ENCODE measurements around the gene PEX11G. TPM values are rescaled to one million over a fixed set of nuclear protein-coding genes. Genes with fewer than 3 reads are reported as not detected.

PEX11G gene
- polyA plus RNA-seq (ENCODE audit: insufficient read length) = 4.3 TPM
- long read RNA-seq, donor 1, partial matches to known transcripts = 0 of 3 reads
- long read RNA-seq, donor 1, other reads (novel, unspliced or antisense) = 0 of 3 reads
- long read RNA-seq, donor 2, partial matches to known transcripts = 46 of 48 reads
- long read RNA-seq, donor 2, other reads (novel, unspliced or antisense) = 0 of 48 reads
- long read RNA-seq, donor 3, partial matches to known transcripts = 0 of 5 reads
- long read RNA-seq, donor 3, other reads (novel, unspliced or antisense) = 0 of 5 reads
- long read RNA-seq, donor 4, partial matches to known transcripts = 0 of 2 reads
- long read RNA-seq, donor 4, other reads (novel, unspliced or antisense) = 0 of 2 reads
- long read RNA-seq, donor 5, transcript PEX11G-201 (5 exons, 1,062 nt) = major isoform, 7 of 12 reads
- long read RNA-seq, donor 5, partial matches to known transcripts = 0 of 12 reads
- long read RNA-seq, donor 5, other reads (novel, unspliced or antisense) = 5 of 12 reads
- long read RNA-seq, donor 6, partial matches to known transcripts = 0 of 4 reads
- long read RNA-seq, donor 6, other reads (novel, unspliced or antisense) = 0 of 4 reads
- long read RNA-seq, donor 7, transcript PEX11G-201 (5 exons, 1,062 nt) = major isoform, 7 of 7 reads
- long read RNA-seq, donor 7, partial matches to known transcripts = 0 of 7 reads
- long read RNA-seq, donor 7, other reads (novel, unspliced or antisense) = 0 of 7 reads
- long read RNA-seq, donor 8, partial matches to known transcripts = 0 of 1 reads
- long read RNA-seq, donor 8, other reads (novel, unspliced or antisense) = 0 of 1 reads

DNA sequence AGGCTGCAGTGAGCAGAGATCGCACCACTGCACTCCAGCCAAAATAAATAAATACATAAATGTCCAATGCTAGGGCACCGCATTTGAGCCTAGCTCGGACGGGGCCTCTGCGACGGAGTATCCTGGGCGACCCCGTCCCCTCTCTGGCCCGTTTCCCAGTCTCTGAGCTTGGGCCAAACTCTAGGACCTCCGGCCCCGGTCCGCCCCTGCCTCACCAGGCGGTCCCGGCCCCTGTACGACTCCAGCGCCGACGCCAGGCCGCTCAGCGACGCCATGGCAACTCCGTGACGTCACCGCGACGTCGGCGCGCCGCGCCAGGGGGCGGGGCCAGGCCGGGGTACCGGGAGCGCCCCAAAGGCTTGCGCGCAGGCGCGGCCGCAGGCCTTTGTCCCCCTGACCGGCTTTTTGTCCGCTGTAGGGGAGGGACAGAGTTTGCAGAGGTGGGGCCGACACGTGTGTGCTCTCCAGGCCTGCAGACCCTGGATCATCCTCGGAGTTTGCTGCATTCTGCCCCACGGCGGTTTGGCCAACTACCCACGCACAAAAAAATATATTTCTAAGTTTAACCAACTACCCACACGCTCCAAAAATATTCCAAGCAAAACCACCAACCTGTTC lies at the start of gene PEX11G:
Gene PEX11G, minus strand, starts transcription at position 300 of the 618 bp plus-strand sequence. Its CDS starts 25 bp downstream, at position 275.
- peak; percentile 90 for DNase-seq

DNA sequence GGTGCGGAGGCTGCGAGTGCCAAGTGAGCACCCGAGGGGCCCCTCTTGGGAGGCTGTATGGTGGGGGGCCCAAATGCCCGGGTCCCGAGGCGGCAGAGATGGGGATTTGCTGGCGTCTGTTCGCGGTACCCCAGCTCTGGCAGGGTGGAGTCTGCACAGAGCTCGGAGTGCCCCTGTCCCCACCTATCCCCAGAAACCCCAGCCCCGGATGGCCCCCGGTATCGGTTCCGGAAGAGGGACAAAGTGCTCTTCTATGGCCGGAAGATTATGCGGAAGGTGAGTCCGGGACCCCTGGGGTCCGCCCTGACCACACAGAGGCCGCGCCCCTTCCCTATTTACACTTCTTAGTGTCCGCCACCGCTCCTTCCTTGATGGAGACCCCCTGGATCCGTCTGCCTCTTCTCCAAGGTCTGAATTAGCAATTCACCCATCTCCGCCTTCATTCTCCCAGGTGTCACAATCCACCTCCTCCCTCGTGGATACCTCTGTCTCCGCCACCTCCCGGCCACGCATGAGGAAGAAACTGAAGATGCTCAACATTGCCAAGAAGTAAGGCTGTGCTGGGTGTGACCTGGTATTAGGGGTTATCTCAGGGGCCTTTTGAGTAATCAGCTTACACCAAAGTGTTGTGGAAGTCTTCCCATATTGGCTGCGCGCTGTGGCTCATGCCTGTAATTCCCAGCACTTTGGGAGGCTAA lies 47.3 kb upstream of the PEX11G start:
- no peak for DNase-seq

DNA sequence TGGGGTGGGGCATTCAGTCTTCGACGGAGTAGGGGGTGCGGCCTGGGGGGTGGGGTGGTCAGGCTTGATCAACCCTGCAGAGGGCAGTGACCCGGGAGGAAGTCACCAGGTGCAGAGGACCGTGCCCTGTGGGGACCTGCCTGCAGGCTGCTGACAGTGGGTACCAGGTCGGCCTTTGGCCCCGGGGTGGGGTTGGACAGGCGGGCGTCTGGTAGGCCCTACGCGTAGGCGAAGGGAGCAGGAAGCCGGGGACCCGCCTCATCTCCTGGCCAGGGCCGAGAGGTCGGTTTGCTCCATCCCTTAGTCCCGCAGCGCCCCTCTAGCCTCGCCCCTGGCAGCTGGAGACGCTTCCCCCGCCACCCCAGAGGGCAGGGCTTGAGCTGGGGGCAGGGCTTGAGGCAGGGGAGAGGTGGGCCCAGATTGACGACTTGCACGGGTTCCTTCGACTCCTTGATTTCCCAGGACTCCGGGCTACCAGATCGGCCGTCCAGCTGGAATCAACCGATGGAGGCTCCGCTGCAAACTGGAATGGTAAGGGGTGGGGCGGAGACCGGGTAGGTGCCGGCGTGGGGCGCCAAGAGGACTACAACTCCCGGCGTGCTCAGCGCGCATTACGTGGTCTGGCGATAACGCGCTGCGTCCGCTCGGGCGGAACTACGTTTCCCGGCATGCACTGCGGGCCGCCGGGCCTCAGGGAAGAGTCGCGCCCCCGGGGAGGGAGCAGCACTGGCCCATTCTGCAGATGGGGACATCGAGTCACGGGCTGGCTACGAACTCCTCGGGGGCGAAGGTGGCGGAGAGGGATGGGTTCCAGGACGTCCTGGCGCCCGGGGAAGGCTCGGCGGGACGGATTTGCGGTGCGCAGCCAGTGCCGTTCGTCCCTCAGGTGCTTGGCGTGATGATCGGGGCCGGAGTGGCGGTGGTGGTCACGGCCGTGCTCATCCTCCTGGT lies 46.5 kb upstream of the PEX11G start, which contains the start of gene PNPLA6:
Gene PNPLA6, plus strand, starts transcription at position 671 of the 951 bp plus-strand sequence. Its CDS starts 72 bp downstream, at position 743.
- DNase-seq = peak; percentile 94

DNA sequence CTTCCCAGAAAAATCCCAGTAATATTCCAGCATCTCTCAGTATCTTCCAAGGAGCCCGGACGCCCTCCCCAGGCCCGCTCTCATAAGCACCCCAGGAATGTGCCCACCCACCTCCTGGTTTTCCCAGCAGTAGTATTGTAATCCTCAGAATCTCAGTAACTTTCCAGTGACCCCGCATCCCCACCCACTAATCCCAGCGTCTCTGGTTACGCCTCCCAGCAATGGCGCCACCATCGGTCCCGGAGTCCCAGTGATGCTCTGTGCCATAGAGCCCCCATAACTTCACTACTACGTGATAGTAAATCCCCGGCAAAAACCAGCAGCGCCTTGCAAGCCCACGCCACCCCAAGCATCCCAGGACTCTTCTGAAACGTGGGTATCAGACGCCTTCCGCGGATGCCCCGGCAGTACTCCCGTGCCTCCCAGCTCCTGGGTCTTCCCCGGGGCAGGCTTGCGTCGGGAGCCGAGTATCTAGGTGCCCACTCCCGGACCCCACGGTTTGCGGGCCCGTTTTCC lies 45.8 kb upstream of the PEX11G start:
- peak; percentile 71 for DNase-seq

DNA sequence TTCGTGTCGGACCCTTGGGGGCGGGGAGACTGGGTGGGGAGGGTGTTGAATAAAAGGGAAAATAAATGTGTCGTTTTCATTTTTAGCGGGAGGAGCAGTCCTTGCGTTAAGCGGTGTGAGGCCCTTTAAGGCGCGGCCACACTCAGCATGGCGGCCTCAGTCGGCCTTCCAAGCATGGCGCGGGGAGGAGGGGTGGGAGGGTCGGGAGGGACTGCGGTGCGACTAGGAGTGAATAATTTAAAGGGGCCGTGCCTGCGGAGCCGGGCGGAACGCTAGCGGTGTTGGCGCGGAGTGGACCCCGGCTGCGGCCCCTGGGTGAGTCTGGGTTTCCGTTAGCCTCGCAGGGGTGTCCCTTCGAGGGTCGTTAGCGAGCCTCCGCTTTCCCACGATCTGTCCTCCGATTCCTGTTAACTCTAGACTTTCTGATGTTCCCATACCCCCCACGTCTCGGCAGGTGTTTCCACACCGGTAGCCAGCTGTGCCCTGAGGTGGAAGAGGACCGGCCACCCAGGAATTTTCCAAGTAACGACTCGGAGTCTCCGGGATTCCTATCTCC lies 45.2 kb upstream of the PEX11G start:
- peak; percentile 92 for DNase-seq

DNA sequence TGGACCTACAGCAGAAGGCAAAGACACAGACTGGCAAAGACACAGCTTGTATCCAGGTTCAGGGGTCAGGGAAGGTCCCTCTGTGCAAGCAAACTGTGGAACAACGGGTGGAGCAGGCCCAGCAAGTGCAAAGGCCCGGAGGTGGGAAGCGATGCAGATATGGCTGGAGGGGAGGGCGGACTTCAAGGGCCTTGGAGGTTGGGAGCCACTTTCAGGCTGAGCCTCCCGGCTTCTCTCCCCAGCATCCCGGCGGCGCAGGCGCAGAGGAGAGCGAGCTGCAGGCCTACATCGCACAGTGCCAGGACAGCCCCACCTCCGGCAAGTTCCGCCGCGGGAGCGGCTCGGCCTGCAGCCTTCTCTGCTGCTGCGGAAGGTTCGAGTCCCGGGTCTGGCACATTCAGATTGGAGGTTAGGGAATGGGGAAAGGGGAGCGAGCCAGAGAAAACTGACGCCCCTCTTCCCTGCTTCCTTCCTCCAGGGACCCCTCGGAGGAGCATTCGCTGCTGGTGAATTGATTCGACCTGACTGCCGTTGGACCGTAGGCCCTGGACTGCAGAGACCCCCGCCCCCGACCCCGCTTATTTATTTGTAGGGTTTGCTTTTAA lies 44.5 kb upstream of the PEX11G start:
- DNase-seq = no peak

DNA sequence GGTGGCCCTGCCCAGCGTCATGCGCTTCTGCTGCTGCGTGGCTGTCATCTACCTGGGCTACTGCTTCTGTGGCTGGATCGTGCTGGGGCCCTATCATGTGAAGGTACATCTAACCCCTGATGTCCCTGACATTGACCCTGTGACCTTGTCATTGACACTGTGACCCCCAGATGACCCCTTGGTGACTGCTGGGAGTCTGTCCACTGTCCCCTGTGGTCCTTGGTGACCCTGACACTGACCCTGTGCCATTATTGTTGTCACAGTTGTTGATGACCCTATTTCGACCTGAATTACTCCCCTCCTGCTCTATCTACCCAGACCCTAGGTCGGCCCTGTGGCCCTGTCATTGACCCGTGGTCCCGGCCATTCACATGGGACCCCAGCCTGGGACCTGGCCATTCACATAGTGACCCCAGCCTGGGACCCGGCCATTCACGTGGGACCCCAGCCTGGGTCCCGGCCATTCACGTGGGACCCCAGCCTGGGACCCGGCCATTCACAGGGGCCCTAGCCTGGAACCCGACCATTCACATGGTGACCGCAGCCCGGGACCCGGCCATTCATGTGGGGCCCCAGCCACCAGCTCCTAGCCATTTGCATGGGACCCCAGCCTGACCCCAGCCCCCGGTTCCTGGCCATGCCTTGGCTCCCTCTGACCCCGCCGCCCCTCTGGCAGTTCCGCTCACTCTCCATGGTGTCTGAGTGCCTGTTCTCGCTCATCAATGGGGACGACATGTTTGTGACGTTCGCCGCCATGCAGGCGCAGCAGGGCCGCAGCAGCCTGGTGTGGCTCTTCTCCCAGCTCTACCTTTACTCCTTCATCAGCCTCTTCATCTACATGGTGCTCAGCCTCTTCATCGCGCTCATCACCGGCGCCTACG lies 41.0 kb upstream of the PEX11G start:
- DNase-seq = no peak

DNA sequence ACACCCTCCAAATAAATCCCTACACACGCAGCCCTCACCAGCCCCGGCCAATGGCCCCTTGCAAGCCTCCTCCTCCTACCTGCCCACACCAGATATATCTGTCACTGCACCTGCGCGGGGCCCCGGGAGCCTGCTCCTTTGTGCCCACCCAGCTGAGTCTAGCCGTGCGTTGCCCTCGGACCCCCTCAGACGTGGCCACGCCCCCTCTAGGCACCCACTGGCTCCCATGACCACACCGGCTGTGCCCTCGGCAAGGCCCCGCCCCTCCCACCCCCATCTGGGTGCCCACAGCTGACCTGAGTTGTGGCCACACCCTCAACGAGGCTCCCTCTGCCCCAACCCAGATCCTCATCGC lies 40.4 kb upstream of the PEX11G start:
- no peak for DNase-seq

DNA sequence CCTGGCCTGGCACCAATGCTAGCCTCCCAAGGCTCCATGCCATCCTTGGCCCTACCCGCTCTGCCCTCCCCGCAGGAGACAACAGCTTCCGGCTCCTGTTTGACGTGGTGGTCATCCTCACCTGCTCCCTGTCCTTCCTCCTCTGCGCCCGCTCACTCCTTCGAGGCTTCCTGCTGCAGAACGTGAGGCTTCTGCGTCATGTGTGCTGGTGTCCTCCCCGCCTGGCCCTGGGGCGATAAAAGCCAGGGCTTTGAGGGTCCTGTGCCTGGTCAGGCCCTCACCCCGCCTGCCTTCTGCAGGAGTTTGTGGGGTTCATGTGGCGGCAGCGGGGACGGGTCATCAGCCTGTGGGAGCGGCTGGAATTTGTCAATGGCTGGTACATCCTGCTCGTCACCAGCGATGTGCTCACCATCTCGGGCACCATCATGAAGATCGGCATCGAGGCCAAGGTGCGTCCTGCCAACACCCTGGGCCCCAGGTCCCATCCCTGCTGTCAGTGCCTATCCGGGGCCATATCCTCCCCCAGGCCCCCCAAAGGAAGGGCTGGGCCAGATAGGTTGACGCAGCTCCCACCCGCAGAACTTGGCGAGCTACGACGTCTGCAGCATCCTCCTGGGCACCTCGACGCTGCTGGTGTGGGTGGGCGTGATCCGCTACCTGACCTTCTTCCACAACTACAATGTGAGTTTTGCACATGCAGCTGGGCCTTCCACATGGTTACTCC lies 39.8 kb upstream of the PEX11G start:
- no peak for DNase-seq

DNA sequence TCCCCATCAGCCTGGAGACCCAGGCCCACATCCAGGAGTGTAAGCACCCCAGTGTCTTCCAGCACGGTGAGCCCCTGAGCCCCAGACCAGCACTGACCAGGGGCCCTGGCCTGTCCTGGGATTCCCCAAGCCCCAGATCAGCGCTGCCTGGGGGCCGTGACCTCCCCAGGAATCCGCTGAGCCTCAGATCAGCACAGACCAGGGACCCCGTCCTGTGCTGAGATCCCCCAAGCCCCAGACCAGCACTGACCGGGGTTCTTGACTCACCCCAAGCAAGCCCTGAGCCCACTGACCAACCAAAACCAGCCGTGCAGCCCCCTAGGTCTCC lies 39.3 kb upstream of the PEX11G start:
- no peak for DNase-seq

DNA sequence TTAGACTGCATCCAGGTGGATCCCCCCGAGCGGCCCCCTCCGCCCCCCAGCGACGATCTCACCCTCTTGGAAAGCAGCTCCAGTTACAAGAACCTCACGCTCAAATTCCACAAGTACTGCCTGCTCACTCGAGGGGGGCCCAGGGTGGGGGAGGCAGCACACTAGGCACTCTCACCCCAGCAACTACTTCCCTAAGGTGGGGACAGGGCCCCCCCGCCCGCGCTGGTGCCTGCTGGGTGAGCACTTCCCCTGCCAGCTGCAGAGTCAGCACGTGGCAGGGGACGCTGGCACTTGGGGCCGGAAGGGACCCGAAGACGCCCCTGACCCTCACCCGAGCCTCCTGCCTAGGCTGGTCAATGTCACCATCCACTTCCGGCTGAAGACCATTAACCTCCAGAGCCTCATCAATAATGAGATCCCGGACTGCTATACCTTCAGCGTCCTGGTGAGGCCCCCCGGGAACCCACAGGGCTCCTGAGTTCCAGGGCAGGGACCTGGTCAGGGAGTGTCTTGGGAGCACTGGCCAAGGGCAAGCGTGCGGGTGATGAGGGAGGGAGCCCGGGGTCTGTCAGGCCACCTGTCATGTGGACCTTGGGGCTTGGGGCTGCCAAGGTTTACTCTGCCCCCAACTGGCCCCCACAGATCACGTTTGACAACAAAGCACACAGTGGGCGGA lies 38.8 kb upstream of the PEX11G start:
- no peak for DNase-seq

DNA sequence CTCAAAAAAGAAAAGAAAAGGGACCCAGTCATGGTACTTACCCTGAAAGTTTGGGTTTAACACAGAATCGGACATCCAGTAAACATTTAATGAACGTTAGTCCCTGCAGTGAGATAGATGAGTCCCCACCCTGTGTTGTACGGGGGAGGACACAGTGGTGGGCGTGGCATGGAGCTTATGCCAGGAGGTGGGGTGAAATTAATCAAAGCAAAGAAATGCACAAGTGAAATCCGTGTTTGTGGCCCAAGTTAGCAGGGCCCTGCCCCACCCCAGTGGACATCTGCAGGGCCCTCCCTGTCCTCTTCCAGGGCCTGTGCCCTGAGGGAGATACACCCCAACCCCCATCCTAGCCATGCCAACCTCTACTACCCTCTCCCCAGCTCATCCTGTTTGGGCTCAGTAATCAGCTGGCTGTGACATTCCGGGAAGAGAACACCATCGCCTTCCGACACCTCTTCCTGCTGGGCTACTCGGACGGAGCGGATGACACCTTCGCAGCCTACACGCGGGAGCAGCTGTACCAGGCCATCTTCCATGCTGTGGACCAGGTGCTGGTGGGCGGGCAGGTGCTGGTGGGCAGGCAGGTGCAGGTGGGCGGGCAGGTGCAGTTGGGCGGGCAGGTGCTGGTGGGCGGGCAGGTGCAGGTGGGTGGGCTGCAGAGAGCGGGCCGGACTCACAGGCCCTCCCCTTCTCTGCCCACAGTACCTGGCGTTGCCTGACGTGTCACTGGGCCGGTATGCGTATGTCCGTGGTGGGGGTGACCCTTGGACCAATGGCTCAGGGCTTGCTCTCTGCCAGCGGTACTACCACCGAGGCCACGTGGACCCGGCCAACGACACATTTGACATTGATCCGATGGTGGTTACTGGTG lies 37.5 kb upstream of the PEX11G start:
- no peak for DNase-seq

DNA sequence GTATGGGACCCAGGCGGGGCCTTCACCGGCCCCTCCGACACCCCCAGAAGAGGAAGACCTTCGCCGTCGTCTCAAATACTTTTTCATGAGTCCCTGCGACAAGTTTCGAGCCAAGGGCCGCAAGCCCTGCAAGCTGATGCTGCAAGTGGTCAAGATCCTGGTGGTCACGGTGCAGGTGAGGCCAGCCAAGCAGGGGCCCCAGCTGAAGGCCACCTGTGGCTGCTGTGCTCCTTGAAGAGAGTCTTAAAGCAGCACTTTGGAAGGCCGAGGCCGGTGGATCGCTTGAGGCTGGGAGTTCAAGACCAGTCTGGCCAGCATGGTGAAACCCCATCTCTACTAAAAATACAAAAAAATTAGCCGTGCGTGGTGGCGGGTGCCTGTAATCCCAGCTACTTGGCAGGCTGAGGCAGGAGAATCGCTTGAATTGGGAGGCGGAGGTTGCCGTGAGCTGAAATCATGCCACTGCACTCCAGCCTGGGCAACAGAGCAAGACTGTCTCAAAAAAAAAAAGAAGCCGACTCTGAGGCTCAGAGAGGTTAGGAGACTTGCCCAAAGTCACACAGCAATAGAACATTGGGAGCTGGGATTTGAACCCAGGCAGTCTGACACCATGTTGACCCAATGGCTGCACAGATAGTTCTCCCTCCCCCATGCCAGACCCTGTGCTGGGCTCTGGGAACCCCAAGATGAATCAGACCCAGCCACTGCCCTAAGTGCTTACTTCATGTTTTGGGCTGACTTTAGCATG lies 36.3 kb upstream of the PEX11G start:
- no peak for DNase-seq

DNA sequence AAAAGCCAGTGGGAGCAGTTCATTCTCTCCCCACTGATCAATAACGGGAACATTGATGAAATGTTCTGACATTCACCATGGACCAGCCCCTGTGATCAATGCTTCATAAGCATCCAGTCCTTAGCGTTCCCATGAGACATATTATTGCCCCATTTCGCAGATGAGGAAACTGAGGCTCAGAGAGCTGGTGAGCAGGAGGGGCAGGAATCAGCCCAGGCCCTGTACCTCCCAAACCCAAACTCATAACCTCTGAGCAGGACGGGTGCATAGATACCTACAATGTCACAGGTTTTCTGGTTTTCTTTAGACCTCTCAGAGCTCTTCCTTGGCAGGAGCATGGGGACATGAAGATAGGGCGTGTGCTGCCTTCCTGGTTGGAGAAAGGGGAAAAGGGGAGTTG lies 35.7 kb upstream of the PEX11G start:
- no peak for DNase-seq

DNA sequence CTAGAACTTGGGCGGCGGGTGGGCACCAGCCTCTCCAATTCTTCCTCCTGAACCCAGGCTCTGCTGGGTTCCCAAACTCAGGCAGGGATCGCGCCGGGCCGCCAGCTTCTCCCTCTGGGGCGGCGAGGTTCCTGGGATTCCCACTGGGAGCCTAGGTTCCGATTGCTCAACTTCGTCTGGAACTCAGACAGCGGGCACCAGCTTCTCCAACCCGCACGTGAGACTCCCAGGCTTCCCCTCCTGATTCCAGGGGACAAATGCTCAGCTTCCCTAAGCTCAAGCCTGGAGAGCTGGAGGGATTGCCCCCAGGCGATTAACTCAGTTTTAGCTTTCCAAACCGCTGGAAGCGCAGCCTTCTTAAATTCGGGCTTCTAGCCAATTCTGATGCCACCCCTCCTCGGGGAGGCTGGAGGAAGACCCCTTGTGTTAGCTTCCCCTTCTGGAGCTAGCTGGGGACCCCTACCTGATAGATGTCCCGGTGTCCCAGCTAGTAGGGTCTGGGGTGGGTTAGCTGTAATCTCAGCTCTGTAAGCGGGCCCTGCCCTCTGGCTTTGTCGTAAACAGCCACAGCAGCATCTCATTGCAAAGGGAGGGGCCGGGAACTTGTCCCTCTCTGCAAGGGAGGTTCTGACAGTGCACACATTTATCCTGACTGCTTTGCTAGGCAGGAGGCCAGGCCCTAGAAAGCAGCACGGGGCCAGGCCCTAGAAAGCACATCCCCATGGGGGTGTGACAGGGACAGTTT lies 34.3 kb upstream of the PEX11G start:
- DNase-seq = no peak
